Erythroblast (primary cell): ENCODE results near the gene WASF2.

Experiments used
- DNase-seq, 2 experiments: peaks; one replicate each; lab custom pipeline; 2025; lab: John Stamatoyannopoulos, UW
- GATA1 ChIP-seq: IDR thresholded peaks from 2 replicates; pipeline ENCODE4 v1.6.1; 2011; ENCODE audit warnings: low read depth, mild to moderate bottlenecking, control low read depth, low read length, moderate library complexity
- POLR2A ChIP-seq: IDR thresholded peaks from 2 replicates; pipeline ENCODE4 v1.6.1; 2011; ENCODE audit warnings: mild to moderate bottlenecking, low read length

The WASF2 gene

GRCh38 chr1:27400963-27401341 is 89.0 kb downstream of the WASF2 start:
- TF ChIP-seq GATA1 (no peak), POLR2A (no peak)
- DNase-seq: no peak

GRCh38 chr1:27400082-27400962 is 89.6 kb downstream of the WASF2 start:
- no peak for TF ChIP-seq GATA1
- peak; percentile 16 for TF ChIP-seq POLR2A
- DNase-seq: no peak

GRCh38 chr1:27399251-27400025 is 90.5 kb downstream of the WASF2 start:
- no peak for DNase-seq

GRCh38 chr1:27398405-27399149 is 91.4 kb downstream of the WASF2 start:
- TF ChIP-seq POLR2A: no peak
- no peak for TF ChIP-seq GATA1
- no peak for DNase-seq

More at GRCh38 chr1:27399251-27400025, 90.5 kb downstream of the WASF2 start:
- TF ChIP-seq POLR2A: no peak
- TF ChIP-seq GATA1: no peak

- DNase-seq: no peak
- TF ChIP-seq GATA1: no peak
- no peak for TF ChIP-seq POLR2A
Observed at GRCh38 chr1:27397749-27398148, 92.2 kb downstream of the WASF2 start.

- TF ChIP-seq POLR2A: no peak
- TF ChIP-seq GATA1: no peak
- DNase-seq: no peak
Observed at GRCh38 chr1:27397110-27397509, 92.9 kb downstream of the WASF2 start.

GRCh38 chr1:27395441-27396195 is 94.3 kb downstream of the WASF2 start:
- DNase-seq: peak in 1 of 2 experiments; percentile 85
- TF ChIP-seq GATA1 (no peak), POLR2A (no peak)

- TF ChIP-seq GATA1: no peak
- no peak for TF ChIP-seq POLR2A
Observed at GRCh38 chr1:27394925-27395324, 95.0 kb downstream of the WASF2 start.

GRCh38 chr1:27394282-27394658 is 95.7 kb downstream of the WASF2 start:
- TF ChIP-seq GATA1 (no peak), POLR2A (no peak)
- no peak for DNase-seq

More at GRCh38 chr1:27394925-27395324, 95.0 kb downstream of the WASF2 start:
- DNase-seq: no peak

GRCh38 chr1:27393641-27394281 is 96.2 kb downstream of the WASF2 start:
- TF ChIP-seq GATA1 (no peak), POLR2A (no peak)
- DNase-seq: no peak

GRCh38 chr1:27392778-27393635 is 97.0 kb downstream of the WASF2 start:
- DNase-seq: peak in 1 of 2 experiments; percentile 65
- TF ChIP-seq POLR2A (peak; percentile 21), GATA1 (no peak)

GRCh38 chr1:27392096-27392777 is 97.7 kb downstream of the WASF2 start, which contains the start of gene GPR3:
Gene GPR3, plus strand, starts transcription at chr1:27392622. Its CDS starts 1,177 bp downstream, at chr1:27393799.
- DNase-seq: peak; percentile 93 to 96
- TF ChIP-seq POLR2A (peak; percentile 3), GATA1 (no peak)
